ENCODE results near the gene MCF2L. TPM values are rescaled to one million over a fixed set of nuclear protein-coding genes. Genes with fewer than 3 reads are reported as not detected.
"Not testable (repeated sequence)": the region's sequence is repeated elsewhere in the genome, so short reads cannot be mapped to it uniquely, and the experiment has no call there.

MCF2L gene
- polyA plus RNA-seq, 1 donor (not counting 4 experiments of a cell fraction or from before 2014, with no cell fraction given) = 0.14 TPM

- no peak for TF ChIP-seq CTCF (optimal IDR thresholded peaks at IDR 0.05 in 1 of 3, IDR thresholded peaks at IDR 0.05 in 1 of 3, conservative IDR thresholded peaks at IDR 0.05 in 1 of 3; ENCODE audit: extremely low read depth in 1 of 3, insufficient read depth in 2 of 3, low read length in 3 of 3)
- no peak for TF ChIP-seq EZH2 (IDR thresholded peaks at IDR 0.05; ENCODE audit: low read length)
- Histone ChIP-seq H3K4me3 (ENCODE audit: control insufficient read depth in 2 of 3, extremely low read depth in 1 of 3, insufficient read depth in 2 of 3, low read depth in 1 of 3, low read length in 3 of 3) (no peak overlapping the region), H3K79me2 (ENCODE audit: control insufficient read depth, insufficient read depth, low read length) (no peaks in the 10 kb centered on the region), H3K9me1 (ENCODE audit: control insufficient read depth, extremely low read depth, insufficient read depth, low read length) (no peaks in the 10 kb centered on the region), H3K9me3 (ENCODE audit: control insufficient read depth, low read depth, low read length) (no peaks in the 10 kb centered on the region), H4K20me1 (ENCODE audit: control insufficient read depth, extremely low read depth, insufficient read depth, low read length) (no peaks in the 10 kb centered on the region), H3K27ac (ENCODE audit: control insufficient read depth, insufficient read depth, low read length) (no peak overlapping the region), H2AFZ (ENCODE audit: control insufficient read depth, low read length) (no peak overlapping the region), H3K4me2 (ENCODE audit: control insufficient read depth, extremely low read depth, insufficient read depth, low read depth, low read length) (no peak overlapping the region), H3K27me3 (ENCODE audit: control insufficient read depth, extremely low read depth, insufficient read depth, low read length) (peaks cover 5% of the 10 kb centered on the region), H3K9ac (ENCODE audit: control insufficient read depth, extremely low read depth, insufficient read depth, low read length) (no peak overlapping the region), H3K36me3 (ENCODE audit: control insufficient read depth in 2 of 2, extremely low read depth in 1 of 2, insufficient read depth in 2 of 2, low read length in 2 of 2) (no peaks in the 10 kb centered on the region), H3K4me1 (ENCODE audit: control insufficient read depth, extremely low read depth, insufficient read depth, low read length) (no peaks in the 10 kb centered on the region)
- DNase-seq (ENCODE audit: low read depth, low spot score) (no peak), FAIRE-seq (no peak)
- dilution Hi-C loops (cut with MboI; ENCODE audit: extremely low pct_ligation_motif_present, low sequenced_read_pairs) = no loop called here
These were observed 109.2 kb downstream of the MCF2L start for GRCh38 chr13:113077953-113078901.

- Histone ChIP-seq H3K9me1 (ENCODE audit: control insufficient read depth, extremely low read depth, insufficient read depth, low read length) (no peaks in the 10 kb centered on the region), H4K20me1 (ENCODE audit: control insufficient read depth, extremely low read depth, insufficient read depth, low read length) (no peaks in the 10 kb centered on the region), H3K79me2 (ENCODE audit: control insufficient read depth, insufficient read depth, low read length) (no peaks in the 10 kb centered on the region), H3K4me1 (ENCODE audit: control insufficient read depth, extremely low read depth, insufficient read depth, low read length) (no peaks in the 10 kb centered on the region), H3K9ac (ENCODE audit: control insufficient read depth, extremely low read depth, insufficient read depth, low read length) (no peak overlapping the region), H2AFZ (ENCODE audit: control insufficient read depth, low read length) (no peak overlapping the region), H3K4me3 (ENCODE audit: control insufficient read depth in 2 of 3, extremely low read depth in 1 of 3, insufficient read depth in 2 of 3, low read depth in 1 of 3, low read length in 3 of 3) (no peak overlapping the region), H3K27me3 (ENCODE audit: control insufficient read depth, extremely low read depth, insufficient read depth, low read length) (peaks cover 6% of the 10 kb centered on the region), H3K4me2 (ENCODE audit: control insufficient read depth, extremely low read depth, insufficient read depth, low read depth, low read length) (no peak overlapping the region), H3K9me3 (ENCODE audit: control insufficient read depth, low read depth, low read length) (no peaks in the 10 kb centered on the region), H3K36me3 (ENCODE audit: control insufficient read depth in 2 of 2, extremely low read depth in 1 of 2, insufficient read depth in 2 of 2, low read length in 2 of 2) (no peaks in the 10 kb centered on the region), H3K27ac (ENCODE audit: control insufficient read depth, insufficient read depth, low read length) (no peak overlapping the region)
- dilution Hi-C loops (cut with MboI; ENCODE audit: extremely low pct_ligation_motif_present, low sequenced_read_pairs) = no loop called here
- TF ChIP-seq CTCF (optimal IDR thresholded peaks at IDR 0.05 in 1 of 3, IDR thresholded peaks at IDR 0.05 in 1 of 3, conservative IDR thresholded peaks at IDR 0.05 in 1 of 3; ENCODE audit: extremely low read depth in 1 of 3, insufficient read depth in 2 of 3, low read length in 3 of 3) = no peak
- TF ChIP-seq EZH2 (IDR thresholded peaks at IDR 0.05; ENCODE audit: low read length) = no peak
- FAIRE-seq = no peak
- no peak for DNase-seq (ENCODE audit: low read depth, low spot score)
These were observed 110.1 kb downstream of the MCF2L start for GRCh38 chr13:113078902-113079780.

DNA sequence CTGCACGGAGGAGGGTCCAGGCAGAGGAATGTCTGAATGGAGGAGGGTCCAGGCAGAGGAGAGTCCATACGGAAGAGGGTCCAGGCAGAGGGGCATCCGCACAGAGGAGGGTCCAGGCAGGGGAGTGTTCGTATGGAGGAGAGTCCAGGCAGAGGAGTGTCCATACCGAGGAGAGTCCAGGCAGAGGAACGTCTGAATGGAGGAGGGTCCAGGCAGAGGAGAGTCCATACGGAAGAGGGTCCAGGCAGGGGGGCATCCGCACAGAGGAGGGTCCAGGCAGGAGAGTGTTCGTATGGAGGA, 110.7 kb downstream of the MCF2L start:
- DNase-seq (ENCODE audit: low read depth, low spot score); H3K36me3 ChIP-seq (ENCODE audit: control insufficient read depth in 2 of 2, extremely low read depth in 1 of 2, insufficient read depth in 2 of 2, low read length in 2 of 2); H3K9me3 ChIP-seq (ENCODE audit: control insufficient read depth, low read depth, low read length); H2AFZ ChIP-seq (ENCODE audit: control insufficient read depth, low read length); H3K9me1 ChIP-seq (ENCODE audit: control insufficient read depth, extremely low read depth, insufficient read depth, low read length); H3K27ac ChIP-seq (ENCODE audit: control insufficient read depth, insufficient read depth, low read length); dilution Hi-C loops (cut with MboI; ENCODE audit: extremely low pct_ligation_motif_present, low sequenced_read_pairs); H3K27me3 ChIP-seq (ENCODE audit: control insufficient read depth, extremely low read depth, insufficient read depth, low read length); H4K20me1 ChIP-seq (ENCODE audit: control insufficient read depth, extremely low read depth, insufficient read depth, low read length); H3K4me2 ChIP-seq (ENCODE audit: control insufficient read depth, extremely low read depth, insufficient read depth, low read depth, low read length); H3K4me1 ChIP-seq (ENCODE audit: control insufficient read depth, extremely low read depth, insufficient read depth, low read length); FAIRE-seq; H3K4me3 ChIP-seq (ENCODE audit: control insufficient read depth in 2 of 3, extremely low read depth in 1 of 3, insufficient read depth in 2 of 3, low read depth in 1 of 3, low read length in 3 of 3); H3K9ac ChIP-seq (ENCODE audit: control insufficient read depth, extremely low read depth, insufficient read depth, low read length); H3K79me2 ChIP-seq (ENCODE audit: control insufficient read depth, insufficient read depth, low read length): not testable (repeated sequence)

Data from keratinocyte (primary cell).